Testis (tissue), 2 donors: ENCODE results near the gene MTR.

ENCODE experiments used
- CTCF ChIP-seq, 3 experiments: fragments of 450-650 bp in 2 of 3; fragments of 200-600 bp in 1 of 3; sonication (generic) in 1 of 3; IDR thresholded peaks; one replicate each; pipeline ENCODE4 v1.5.1; 2016 to 2019; ENCODE audit warnings: antibody characterized with exemption in 3 of 3, mild to moderate bottlenecking in 2 of 3, moderate library complexity in 1 of 3
- POLR2A ChIP-seq: fragments of 450-650 bp; IDR thresholded peaks from one replicate; pipeline ENCODE4 v1.6.1; 2017; ENCODE audit warnings: antibody characterized with exemption, mild to moderate bottlenecking, moderate library complexity

DNA sequence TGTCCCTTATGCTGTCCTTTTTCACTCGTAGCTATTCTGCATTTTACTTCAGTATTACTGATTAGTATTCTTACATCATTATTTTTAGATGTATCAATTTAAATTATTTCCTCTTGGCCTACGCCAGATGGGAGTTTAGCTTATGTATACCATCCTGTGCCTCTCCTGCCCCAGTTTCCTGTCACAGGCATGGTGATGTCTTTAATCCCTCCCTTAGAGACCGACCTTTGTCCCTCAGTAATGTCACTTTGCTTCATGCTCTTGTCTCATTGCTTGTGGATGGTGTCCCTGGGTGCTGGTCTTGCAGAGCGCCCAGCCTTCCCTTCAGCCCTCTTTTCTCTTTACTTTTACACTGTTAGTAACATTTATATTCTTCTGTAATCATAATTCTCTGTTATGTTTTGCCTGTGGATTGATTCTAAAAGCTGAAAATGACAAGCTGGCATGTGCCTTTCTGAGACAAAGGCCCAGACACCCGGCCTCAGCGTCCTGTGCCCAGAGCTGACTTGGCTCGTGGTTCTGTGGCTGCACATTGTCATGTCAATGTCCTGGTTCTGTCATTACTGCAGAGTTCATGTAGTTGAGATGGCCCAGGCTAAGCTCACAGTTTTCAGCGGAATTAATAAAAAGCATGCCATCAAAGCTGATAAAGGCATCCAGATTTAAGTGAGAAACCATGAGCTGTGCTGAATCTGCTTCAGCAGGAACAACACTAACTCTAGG is 100.7 kb downstream of the MTR start:
- TF ChIP-seq CTCF (IDR thresholded peaks at IDR 0.05) (no peak), POLR2A (no peak)
